Measurements from ENCODE around the gene IL25.
"Not testable (repeated sequence)": the region's sequence is repeated elsewhere in the genome, so short reads cannot be mapped to it uniquely, and the experiment has no call there.

The IL25 gene

DNA sequence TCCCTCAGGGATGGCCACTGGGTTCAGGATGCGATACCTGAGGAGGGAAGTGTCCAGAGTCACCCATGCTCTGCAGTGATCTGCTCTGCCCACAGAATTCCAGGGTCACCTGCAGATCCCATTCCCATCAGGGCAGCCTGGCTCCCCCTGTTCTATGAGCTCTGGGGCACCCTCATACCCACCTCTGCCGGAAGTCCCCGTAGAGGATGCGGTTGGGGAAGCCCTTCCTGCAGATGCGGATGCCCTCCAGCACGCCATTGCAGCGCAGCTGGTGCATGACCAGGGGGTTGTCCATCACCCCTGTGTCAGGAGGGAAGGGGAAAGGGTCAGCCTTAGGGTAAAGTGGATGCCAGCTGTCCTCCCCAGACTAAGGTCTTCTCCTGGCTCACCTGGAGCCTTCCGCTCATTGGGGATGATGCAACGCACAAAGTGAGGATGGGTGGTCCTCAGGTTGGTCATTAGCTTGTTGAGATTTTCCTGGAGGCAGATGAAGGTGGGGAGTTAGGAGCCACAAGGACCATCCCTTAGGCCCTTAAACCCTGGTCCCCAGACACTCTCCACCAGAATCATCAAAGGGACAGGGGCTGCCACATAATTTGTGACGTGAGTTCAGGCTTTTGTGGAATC is 24.3 kb downstream of the IL25 start:
- DNase-seq: no peak

DNA sequence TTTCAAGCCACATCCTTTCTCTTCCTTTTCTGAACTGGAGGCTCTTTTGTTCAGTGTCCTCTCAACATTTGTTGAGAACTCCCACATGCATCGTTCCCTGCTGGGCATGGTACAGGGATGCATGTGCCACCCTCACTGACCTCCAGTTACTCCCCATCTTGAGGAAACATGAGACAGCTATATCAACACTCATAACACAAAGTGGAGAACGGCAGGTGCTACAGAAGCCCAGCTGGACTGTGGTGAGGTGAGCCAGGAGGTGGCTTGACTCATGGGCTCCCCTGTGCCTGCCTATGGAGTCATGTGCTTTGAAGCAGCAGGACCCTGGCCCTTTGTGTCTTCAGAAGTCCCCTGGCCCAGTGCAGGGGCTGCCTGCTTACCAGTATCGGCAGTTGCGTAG is 25.7 kb downstream of the IL25 start:
- no peak for DNase-seq

DNA sequence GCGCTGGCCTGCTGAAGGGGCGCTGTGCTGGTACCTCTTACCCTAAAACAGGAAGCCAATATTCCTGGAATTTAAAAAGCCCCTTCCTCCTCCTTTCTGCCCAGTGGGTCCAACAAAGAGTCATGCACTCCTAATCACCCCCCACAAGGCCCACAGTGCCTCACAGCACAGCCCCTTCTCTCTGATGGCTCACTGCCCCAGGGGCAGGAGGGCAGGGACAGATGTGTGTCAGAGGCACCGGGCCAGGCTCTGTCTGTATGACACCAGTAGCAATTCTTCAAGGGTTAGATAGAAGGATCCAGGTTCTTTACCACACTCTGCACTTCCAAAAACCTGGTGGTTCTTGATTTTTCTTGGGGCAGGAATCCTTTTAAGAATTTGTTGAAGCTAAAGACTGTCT is 26.5 kb downstream of the IL25 start:
- no peak for DNase-seq

DNA sequence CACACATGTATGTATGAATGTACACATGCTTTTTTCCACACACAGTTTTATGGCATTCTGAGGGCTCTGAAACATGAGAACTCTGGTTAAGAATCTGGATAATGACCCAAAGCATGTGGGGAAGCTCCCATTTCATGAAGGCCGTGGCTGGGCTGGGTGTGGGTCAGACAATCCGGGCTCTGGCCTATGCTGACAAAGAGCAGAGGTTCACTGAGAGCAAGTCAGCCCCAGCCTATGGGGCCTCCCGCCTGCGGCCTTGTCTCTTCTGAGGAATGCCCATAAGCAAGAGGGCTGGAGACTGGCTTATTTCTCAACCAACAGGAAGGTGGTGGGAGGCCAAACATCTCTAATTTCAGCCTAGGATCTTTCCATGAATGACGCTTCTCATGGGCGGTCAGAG is 27.0 kb downstream of the IL25 start:
- no peak for DNase-seq

DNA sequence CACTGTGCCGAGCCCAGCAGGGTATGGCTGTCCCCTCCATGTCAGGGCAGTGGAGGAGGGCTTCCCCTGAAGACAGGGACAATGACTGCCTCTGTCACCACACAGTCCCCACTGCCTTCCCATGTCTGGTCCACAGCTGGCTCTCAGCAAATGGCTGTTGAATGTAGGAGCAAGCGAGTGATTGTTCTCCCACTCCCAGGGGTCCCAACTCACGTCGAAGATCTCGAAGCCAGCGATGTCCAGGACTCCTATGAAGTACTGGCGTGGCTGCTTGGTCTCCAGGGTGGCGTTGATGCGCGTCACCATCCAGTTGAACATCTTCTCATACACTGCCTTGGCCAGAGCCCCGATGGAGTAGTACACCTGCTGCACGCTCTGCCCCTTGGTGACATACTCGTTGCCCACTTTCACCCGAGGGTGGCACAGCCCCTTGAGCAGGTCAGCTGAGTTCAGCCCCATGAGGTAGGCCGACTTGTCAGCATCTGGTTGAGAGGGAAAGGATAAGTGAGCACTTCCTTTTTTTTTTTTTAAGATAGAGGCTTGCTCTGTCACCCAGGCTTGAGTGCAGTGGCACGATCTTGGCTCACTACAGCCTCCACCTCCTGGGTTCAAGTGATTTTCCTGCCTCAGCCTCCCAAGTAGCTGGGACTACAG is 28.0 kb downstream of the IL25 start:
- not testable (repeated sequence) for DNase-seq

DNA sequence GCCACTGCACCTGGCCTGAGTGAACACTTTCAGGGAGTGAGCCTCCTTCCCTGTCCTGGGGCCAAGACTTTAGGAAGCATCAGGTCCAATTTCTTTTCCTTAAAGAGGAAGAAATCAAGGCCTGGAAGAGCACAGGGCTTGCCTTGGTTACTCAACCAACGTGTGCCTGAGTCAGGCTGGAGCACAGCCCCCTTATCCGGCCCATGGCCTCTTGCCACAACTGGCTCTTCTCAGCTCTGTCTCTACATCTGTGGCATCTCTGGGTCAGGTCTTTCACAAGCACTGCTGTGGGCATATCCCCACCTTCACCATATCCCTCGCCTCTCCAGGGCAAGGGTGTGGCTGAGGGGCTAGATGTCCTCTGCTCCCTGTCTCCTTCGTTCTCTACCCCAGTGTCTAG is 28.7 kb downstream of the IL25 start:
- DNase-seq: no peak

DNA sequence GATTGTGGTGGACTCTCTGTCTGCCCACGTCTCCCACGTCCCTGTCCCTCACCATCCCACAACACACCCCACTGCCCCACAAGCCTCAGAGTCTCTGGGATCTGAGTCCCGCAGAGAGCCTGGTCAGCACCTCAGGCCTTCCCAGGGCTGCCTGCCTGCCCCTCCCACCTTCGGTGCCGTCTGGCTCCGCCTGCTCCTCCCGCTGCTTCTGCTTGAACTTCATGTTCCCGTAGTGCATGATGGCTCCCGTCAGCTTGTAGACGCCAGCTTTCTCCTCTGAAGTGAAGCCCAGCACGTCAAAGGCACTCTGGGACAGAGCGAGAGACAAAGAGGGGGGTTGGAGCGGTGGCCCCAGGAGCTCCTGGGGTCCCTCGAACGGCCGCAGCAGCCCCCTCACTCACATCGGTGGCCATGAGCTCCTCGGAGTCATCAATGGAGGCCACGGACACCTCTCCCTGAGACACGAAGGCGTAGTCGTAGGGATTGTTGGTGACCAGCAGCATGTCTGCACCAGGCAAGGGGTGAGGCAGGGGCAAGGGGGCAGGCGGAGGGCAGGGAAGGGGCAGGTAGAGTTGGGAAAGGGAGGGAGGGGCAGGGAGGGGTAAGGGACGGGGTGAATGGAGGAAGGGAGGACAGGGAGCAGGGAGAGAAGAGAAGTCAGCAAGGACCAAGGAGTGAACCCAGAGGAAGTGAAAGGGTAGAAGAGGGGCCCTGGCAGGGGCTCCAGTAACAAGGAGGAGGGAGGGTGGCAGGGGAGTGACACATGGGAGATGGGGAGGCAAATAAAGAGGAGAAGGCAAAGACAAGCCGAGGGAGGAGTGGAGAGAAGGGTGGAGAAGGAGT is 29.9 kb downstream of the IL25 start:
- DNase-seq: no peak

DNA sequence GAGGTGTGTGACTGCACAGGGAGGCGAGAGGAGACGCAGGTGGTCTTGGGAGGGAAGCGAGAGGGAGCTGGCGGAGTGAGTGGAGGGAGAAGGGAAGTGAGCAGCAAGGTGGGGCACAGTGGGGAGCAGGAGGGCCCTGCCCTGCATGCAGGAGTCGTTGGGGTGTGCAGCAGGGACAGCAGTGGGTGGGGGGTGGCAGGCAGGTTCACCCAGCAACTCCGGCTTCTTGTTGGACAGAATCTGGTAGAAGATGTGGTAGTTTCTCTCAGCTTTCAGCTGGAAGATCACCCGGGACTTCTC is 30.5 kb downstream of the IL25 start:
- no peak for DNase-seq

DNA sequence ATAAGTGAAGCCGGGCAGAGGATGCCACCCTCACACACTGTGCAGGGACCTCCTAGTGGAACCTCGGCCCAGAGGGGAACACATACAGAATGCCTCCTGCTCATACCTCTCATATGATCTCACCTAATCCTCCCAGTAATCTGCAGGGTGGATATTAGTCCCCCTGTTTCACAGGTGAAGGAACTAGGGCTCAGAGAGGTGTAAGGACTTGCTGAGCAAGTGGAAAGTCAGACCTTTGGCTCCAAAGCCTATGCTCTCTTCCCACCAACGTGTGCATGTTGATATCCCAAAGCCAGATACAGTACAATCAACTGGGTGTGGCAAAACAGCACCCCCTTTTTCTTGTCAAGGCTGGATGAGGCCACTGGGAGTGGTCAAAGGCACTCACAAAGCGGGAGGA is 31.3 kb downstream of the IL25 start:
- no peak for DNase-seq

DNA sequence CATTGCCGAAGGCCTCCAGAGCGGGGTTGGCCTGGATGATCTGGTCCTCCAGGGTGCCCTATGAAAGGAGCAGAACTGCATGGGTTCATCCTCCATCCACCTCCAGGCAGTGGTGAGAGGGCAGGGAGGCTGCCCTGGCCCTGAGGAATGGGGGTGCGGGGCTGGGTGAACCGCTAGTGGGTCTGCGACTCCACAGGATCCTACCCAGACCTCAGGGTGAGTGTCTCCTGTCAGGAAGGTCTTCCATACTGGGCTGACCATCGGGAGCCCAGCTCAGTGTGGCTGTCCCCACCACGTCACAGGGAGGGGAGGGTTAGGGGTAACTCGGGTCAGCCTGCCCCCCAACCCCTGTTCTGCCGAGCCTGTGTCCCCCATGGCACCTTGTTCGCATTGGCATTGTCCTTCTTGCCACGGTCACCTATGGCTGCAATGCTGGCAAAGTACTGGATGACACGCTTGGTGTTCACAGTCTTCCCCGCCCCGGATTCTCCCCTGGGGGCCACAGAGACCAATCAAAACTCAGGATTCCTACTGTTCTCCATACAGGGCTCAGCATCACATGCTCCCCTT is 31.8 kb downstream of the IL25 start:
- DNase-seq: no peak

DNA sequence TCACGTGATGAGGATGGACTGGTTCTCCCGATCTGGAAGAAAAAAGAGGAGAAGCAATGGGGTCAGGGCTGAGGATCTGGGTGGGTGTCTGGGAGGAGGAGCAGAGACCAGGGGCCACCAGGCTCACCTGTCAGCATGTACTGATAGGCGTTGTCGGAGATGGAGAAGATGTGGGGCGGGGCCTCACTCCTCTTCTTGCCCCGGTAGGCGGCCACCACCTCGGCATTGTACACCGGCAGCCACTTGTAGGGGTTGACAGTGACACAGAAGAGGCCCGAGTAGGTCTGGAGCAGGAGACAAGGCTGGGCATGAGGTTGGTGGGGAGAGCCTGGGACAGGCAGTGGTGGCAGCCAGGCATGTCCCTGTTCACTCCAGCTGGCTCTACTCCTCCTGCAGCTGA is 32.5 kb downstream of the IL25 start:
- no peak for DNase-seq

DNA sequence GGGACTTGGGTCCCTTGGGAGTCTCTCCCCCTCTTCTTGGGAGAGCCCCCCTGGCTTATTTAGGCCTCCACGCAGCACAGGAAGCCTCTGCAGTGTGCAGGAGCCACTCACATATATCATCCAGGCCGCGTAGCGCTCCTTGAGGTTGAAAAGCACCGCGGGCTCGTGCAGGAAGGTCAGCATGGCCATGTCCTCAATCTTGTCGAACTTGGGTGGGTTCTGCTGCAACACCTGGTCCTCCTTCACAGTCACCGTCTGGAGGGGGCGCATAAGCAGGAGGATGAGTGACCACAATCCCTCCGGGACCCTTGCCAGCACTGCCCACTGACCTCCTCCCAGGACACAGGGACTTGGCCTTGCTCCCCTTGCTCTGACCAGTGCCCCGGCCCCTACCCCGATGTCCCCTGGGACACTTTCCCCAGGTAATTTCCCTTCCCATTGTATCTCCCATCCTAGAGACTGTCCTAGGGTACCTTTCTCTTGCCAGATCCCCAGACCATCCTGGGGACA is 33.0 kb downstream of the IL25 start:
- no peak for DNase-seq

DNA sequence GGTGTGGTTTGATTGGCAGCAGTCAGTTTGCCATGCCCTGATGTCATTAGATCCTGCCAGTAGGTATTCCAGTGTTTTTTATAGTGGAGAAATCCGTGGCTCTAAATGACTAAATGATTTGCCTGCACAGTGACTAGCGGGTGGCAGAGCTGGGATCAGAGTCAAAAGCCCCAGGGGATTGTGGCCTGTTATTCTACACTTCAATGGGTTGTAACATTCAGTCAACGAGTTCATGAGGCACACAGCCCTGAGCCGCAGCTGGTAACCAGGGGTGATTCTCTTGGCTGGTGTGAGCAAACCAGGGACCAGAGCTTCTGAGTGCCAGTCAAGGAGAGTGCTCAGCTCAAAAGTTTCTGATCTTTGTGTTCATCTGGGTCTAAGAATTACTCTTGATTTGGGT is 33.6 kb downstream of the IL25 start:
- no peak for DNase-seq

DNA sequence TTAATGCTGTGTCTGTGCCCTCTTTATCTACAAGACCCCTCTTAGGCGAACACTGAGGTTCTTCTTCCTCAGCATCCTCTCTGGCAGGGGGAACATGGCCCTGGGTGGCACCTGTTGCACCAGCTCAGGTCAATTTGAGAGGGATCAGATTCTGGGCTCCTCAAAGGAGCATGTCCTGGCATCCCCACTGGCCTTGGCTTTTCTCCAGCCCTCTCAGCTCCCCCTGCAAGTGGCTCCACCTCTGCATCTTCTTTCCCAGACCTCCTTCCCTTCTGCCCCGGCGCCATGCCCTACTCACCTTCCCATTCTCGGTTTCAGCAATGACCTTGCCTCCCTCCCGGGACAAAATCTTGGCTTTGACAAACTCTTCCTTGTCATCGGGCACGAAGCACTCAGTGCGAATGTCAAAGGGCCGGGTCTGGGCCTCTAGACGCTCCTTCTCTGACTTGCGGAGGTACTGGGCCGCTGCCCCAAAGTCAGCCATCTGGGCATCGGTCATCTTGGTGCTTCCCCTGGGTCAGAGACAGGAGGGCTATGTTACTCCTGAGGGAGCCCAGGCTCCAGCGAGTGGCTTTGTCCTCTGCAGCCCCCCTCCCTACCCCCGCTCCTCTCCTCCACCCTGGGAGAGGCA is 34.2 kb downstream of the IL25 start:
- no peak for DNase-seq

DNA sequence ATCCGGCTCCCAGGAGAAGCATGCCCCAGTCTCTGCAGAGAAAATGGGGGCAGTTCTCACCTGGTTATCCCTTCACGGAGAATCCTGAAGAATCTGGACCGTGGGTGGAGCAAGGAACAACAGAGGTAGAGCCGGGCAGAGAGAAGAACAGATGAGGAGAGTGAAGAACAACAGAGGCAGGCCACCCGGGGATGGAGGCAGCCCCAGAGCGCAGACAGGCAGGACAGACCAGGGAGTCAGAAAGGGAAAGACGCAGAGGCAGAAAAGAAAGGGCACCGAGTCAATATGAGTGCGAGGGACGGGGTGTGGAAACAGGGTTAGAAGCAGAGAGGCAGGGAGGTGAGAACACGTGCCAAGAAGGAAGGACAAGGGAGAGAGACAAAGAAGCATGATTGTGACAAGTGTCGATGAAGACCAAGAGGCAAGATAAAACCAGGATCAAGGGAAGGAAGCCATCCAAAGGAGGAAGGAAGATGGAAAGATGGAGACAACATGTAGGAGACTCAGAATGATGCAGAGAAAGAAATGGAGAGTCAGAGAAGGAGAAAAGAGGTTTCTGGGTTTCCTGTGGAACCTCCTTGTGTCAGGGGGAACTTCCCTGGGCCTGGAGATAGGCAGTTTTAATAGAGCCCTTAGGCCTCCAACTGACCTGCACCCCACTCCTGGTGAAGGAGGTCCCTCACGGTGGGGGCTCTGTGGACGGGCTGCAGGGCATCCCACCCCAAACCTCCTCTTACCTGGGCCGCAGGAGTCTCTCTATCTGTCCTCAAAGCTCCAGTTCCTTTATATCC is 35.1 kb downstream of the IL25 start, which contains the start of gene MYH6:
Gene MYH6 (minus strand): TSS at position 758 of the 791 bp plus-strand sequence. CDS start 1,050 bp downstream, outside the sequence.
- DNase-seq: no peak

DNA sequence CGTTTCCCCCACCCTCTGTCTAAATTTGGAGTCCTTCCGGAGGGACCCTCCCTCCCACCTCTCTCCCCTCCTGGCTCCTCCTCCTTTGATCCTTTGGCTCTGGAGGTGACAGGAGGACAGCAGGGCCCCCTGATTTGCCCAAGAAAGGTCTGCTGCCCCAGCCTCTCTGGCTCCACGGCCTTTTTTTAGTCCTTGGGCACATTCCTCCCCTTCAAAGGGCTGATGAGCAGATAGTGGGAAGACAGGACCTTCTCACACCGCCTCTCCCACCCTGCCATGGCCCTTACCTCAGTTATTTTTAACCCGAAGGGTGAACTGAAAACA is 35.7 kb downstream of the IL25 start:
- DNase-seq: no peak

DNA sequence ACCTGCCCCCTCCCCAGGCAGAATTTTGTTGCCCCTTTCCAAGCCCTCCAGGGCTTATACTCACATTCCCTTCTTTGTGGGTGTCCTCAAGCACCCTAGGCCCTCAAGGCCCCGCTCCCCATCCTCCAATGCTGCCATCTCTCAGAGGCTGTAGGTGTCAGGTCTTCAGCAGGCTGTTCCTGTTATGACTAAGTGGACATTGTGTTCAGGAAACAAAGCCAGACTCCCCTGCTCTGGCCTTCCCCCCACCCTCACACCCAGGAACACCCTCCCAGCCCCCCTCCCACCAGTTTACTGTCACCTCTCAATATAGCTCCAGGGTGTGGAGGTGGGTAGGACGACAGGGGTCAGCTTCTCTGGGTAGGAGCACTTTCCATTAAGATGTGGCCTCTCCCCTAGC is 36.9 kb downstream of the IL25 start:
- DNase-seq: no peak

DNA sequence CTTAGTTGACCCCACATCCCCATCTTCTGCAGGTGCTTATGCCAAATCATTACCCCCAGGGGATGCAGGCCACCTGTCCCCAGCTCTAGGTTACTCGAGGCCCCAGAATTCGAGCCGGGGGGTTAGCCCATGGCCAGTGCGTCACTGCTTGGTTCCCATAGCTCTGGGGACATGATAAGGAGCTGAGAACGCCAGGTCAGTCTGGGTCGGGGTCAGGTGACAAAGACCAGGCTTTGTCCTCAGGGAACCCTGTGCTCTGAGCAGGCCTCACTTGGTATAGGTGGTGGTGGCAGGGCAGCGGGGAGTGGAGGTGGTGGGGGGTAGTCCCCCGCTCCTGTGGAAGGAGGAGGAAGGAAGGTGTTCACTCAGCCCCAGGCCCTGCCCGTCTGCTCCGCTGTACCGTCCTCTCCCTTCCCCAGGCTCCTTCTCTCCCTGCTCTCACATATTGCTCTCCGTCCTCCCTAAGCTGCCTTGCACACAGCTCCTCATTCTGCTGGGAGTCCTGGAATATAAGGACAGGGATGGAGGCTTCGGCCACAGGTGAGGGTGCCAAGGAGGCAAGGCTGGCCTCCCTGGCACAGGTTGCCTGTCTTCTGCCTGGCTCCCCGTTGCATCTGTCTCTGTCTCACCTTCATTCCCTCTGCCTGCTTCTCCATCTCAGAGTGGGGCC is 37.5 kb downstream of the IL25 start:
- no peak for DNase-seq

DNA sequence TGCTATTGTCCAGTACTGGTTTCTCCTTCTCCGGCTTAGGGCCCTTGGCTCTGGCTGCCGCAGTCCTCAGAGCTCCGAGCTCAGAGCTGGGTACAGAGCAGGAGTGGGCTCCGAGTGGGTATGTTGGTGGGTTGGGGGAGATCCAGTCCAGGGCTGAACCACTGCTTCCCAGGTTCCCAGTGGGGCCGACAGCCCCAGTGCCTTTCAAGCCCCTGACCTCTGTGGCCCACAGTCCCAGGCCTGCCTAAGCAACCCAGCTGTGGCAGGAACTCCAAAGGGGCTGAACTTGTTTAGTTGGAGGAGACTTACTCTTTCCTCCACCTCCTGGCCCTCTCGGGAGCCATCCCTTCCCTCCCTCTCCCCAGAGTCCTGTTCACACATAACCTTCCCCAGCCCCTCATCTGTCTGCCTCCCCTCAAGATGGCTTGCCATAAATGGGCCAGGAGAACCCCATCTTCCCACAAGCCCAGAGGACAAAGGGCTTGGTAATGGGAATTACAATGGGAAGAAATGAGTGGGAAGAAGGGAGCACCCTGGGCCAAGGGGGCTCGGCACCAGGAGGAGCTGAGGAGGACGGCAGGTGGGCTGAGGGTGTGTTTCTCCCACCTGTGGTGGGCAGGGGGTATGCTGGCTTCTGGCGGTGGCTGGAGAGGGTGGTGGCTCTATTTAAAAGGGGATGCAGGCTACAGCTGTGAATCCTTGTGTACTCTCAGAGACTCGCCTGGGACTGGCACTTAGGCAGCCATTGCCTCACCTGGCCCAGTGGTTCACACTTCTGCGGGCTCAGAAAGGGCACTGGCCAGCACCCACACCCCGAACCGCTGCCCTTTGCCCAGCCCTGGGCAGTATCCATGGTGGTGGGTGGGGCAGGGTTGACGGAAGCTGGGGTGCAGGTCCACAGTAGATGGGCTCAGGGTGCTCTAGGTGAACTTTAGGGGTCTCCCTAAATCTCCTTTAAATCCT is 39.2 kb downstream of the IL25 start:
- DNase-seq: no peak

DNA sequence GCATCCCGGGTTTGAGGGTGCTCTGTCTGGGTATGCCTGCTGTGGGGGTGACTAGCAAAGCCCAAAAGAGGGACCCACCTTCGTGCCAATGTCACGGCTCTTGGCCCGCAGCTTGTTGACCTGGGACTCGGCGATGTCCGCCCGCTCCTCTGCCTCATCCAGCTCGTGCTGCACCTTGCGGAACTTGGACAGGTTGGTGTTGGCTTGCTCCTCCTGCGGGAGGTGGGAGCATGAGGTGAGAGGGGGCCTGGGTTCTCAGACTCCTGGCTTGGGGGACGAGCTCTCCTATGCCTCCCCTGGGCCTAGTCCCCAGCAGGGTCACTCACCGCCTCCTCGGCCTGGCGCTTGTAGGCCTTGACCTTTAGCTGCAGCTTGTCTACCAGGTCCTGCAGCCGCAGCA is 41.1 kb downstream of the IL25 start:
- no peak for DNase-seq

DNA sequence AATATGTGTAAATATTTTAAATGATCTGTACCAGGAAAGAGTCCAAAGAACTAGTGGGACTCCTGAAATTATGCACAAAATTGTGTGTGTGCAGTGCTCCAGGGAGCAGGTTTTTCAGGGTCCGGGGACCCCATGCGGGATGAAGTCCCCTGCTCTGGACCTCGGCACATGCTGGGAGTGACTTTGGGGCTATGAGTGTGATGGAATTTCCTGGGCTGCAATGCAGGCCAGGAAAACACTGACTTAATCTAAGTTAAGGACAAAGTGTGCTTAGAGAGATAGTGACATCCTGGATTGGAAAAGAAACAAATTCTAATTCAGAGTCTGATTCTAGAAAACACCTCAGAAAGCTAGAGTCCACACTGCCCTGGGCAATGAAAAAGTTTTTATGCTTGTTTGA is 41.6 kb downstream of the IL25 start:
- no peak for DNase-seq
